ENCODE results near the gene HOXA5. TPM values are rescaled to one million over a fixed set of nuclear protein-coding genes. Genes with fewer than 3 reads are reported as not detected.

HOXA5 gene
- total RNA-seq, 2 experiments from 2014 or later = 3.4 to 7.4 TPM

DNA sequence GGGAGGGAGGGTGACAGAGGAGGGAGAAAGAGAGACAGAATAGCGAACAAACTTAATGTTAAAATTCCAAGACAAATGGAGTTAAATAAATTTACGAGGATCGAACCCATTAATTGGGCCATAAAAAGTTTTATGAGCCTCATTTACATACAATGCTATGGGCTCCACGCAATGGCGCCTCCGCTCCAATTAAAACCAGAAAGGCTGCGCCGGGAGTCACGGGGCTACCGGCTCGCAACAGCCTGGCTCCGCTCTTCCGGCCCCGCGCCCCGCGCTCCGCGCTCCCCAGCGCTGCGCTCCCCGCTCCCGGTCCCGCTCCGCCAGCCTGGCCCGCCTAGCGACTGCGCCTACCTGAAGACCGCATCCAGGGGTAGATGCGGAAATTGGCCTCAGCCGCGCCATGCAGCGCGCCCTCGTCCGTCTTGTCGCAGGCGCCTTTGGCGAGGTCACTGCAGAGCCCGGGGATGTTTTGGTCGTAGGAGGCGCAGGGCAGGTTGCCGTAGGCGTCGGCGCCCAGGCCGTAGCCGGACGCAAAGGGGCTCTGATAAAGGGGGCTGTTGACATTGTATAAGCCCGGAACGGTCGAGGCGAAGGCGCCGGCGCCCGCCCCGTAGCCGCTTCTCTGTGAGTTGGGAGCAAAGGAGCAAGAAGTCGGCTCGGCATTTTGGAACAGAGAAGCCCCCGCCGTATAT lies 12.5 kb upstream of the HOXA5 start:
- Histone ChIP-seq H2AFZ (ENCODE audit: low read length) (peak overlapping the region; percentile 99), H3K27ac (ENCODE audit: low read depth, low read length, poor library complexity, severe bottlenecking) (peak overlapping the region; percentile 47), H4K20me1 (ENCODE audit: insufficient read depth, low read length) (no peaks in the 10 kb centered on the region), H3K79me2 (ENCODE audit: insufficient read depth, low read depth, low read length) (no peaks in the 10 kb centered on the region), H3K9me3 (ENCODE audit: low read length) (no peaks in the 10 kb centered on the region), H3K4me1 (ENCODE audit: insufficient read depth, low read length, poor library complexity, severe bottlenecking) (peaks cover 40% of the 10 kb centered on the region), H3K9me2 (ENCODE audit: insufficient read depth, low read length) (no peaks in the 10 kb centered on the region), H3K4me3 (ENCODE audit: low read depth, low read length, poor library complexity, severe bottlenecking) (peak overlapping the region; percentile 69), H3K4me2 (ENCODE audit: low read length) (peak overlapping the region; percentile 84), H3K36me3 (ENCODE audit: insufficient read depth, low read length) (no peaks in the 10 kb centered on the region)
- CTCF ChIA-PET (ENCODE audit: unreplicated experiment) = interaction anchor here (0.5 kb wide), 1 partner anchor 296 kb away, joined by 3 read pairs; no protein-coding TSS in a partner anchor
- TF ChIP-seq, protein P1, sequence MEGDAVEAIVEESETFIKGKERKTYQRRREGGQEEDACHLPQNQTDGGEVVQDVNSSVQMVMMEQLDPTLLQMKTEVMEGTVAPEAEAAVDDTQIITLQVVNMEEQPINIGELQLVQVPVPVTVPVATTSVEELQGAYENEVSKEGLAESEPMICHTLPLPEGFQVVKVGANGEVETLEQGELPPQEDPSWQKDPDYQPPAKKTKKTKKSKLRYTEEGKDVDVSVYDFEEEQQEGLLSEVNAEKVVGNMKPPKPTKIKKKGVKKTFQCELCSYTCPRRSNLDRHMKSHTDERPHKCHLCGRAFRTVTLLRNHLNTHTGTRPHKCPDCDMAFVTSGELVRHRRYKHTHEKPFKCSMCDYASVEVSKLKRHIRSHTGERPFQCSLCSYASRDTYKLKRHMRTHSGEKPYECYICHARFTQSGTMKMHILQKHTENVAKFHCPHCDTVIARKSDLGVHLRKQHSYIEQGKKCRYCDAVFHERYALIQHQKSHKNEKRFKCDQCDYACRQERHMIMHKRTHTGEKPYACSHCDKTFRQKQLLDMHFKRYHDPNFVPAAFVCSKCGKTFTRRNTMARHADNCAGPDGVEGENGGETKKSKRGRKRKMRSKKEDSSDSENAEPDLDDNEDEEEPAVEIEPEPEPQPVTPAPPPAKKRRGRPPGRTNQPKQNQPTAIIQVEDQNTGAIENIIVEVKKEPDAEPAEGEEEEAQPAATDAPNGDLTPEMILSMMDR (conservative IDR thresholded peaks at IDR 0.05; ENCODE audit: low read length) = no peak; the same call in 1 of the 2 replicates
- TF ChIP-seq EZH2phosphoT487 (IDR thresholded peaks at IDR 0.05; ENCODE audit: borderline replicate concordance, low read depth, low read length) = no peak
- POLR2A ChIA-PET = interaction anchor here (0.6 kb wide), 1 partner anchor 190 kb away, joined by 3 read pairs; no protein-coding TSS in a partner anchor
- DNase-seq (ENCODE audit: low spot score) = peak; percentile 65
- BruUV-seq (replicated peaks) = no TSS peak
- intact Hi-C loops (cut with micrococcal nuclease; ENCODE audit: unreplicated experiment) = loop anchor here (10.0 kb wide), 1 partner anchor 1261 kb away; no protein-coding TSS in a partner anchor

DNA sequence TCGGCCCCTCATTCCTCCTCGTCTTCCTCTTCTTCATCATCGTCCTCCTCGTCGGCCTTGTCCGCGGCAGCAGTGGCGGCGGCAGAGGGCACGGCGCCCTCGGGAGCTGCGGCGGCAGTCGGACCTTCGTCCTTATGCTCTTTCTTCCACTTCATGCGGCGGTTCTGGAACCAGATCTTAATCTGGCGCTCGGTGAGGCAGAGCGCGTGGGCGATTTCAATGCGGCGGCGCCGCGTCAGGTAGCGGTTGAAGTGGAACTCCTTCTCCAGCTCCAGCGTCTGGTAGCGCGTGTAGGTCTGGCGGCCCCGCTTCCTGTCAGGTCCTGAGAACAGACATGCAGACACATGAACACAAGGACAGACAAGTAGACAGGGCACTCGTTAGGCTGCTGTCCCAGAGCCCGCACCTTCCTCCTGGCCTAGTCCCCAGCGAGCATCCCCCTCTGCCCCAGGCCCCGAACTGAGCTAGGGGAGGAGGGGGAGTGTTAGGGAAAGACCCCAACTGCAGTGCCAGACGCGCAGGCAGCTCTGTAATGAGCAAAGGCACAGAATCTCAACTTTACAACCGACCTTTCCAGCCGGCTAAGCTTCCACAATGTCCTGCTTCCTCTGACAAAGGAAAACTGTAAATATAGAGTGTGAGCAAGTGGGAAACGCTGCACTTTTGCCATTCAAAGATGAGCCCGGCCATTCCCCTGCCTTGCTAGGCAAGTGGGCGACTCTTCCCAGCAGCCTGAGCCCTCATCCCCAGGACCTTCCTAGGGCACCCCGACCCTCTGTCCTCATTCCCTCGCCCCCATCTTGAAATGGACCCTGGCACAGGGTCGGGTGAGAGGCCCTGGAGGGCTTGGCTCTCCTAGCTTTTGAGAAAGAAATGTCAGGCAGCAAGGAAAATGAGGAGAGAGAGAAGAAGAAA lies 11.7 kb upstream of the HOXA5 start:
- no peaks in the 10 kb centered on the region for H3K9me3 ChIP-seq (ENCODE audit: low read length)
- no TSS peak for BruUV-seq (replicated peaks)
- POLR2A ChIA-PET = interaction anchor here (0.6 kb wide), 2 partner anchors 189 to 877 kb away, joined by 3 read pairs; no protein-coding TSS in a partner anchor
- peak overlapping the region; percentile 84 for H3K4me2 ChIP-seq (ENCODE audit: low read length)
- H3K9me2 ChIP-seq (ENCODE audit: insufficient read depth, low read length) = no peaks in the 10 kb centered on the region
- H3K4me1 ChIP-seq (ENCODE audit: insufficient read depth, low read length, poor library complexity, severe bottlenecking) = peaks cover 35% of the 10 kb centered on the region
- peak; percentile 33 for DNase-seq (ENCODE audit: low spot score)
- peak overlapping the region; percentile 69 for H3K4me3 ChIP-seq (ENCODE audit: low read depth, low read length, poor library complexity, severe bottlenecking)
- H2AFZ ChIP-seq (ENCODE audit: low read length) = peak overlapping the region; percentile 99
- no peaks in the 10 kb centered on the region for H3K79me2 ChIP-seq (ENCODE audit: insufficient read depth, low read depth, low read length)
- CTCF ChIA-PET (ENCODE audit: unreplicated experiment) = interaction anchor here (0.5 kb wide), 1 partner anchor 296 kb away, joined by 3 read pairs; no protein-coding TSS in a partner anchor
- peak overlapping the region; percentile 47 for H3K27ac ChIP-seq (ENCODE audit: low read depth, low read length, poor library complexity, severe bottlenecking)
- TF ChIP-seq, protein P1 (conservative IDR thresholded peaks at IDR 0.05; ENCODE audit: low read length) = no peak
- no peak for TF ChIP-seq EZH2phosphoT487 (IDR thresholded peaks at IDR 0.05; ENCODE audit: borderline replicate concordance, low read depth, low read length)
- H3K36me3 ChIP-seq (ENCODE audit: insufficient read depth, low read length) = no peaks in the 10 kb centered on the region
- intact Hi-C loops (cut with micrococcal nuclease; ENCODE audit: unreplicated experiment) = loop anchor here (10.0 kb wide), 1 partner anchor 1260 kb away; no protein-coding TSS in a partner anchor
- no peaks in the 10 kb centered on the region for H4K20me1 ChIP-seq (ENCODE audit: insufficient read depth, low read length)

All from OCI-LY7 (cell line).